ENCODE measurements around the gene TLDC2. TPM values are rescaled to one million over a fixed set of nuclear protein-coding genes. Genes with fewer than 3 reads are reported as not detected.
"Not testable (repeated sequence)": the region's sequence is repeated elsewhere in the genome, so short reads cannot be mapped to it uniquely, and the experiment has no call there.

The TLDC2 gene
- total and polyA plus RNA-seq, 2 experiments from 2014 or later: 0.24 to 0.32 TPM

DNA sequence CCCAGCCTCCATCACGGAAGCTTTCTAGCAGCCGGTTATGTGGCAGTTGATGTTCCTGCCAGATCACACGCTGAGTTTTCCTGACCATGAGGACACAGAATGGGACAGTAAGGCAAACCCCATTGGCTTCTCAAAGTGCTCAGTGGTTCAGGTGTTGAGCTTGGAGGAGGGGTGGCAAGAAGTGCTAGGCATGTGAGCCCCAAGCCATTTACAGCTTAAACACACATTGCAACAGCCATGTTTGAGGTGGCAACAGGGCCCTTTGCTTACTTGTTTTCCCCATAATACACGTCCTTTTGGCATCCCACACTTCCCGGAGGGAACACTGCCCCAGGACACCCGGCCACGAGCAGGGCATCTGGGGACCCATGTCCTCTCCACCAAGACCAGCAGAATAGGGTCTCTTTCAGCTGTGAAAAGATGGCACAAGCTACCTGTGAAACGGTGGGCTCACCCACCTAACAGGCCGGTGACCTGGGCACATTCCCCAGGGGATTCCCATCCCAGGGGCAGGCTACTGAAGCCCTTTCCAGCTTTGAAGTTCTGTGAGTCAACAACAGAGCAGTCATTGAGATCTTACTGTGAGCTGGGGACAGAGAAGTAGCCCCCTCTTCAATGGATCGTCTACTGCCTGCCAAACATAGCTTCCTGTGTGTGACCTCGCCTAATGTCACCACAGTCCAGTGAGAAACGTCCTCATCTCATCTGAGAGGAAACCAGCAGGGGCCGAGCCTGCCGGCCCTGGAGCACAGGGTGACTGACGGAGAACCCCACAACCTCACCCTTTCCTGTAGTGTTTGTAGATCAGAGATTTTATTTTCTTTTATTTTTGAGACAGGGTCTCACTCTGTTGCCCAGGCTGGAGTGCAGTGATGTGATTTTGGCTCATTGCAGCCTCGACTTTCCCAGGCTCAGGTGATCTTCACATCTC lies 4.0 kb upstream of the TLDC2 start:
- Histone ChIP-seq H2AFZ (no peak overlapping the region), H3K4me1 (ENCODE audit: insufficient read depth) (peaks cover 2% of the 10 kb centered on the region; the same call in 1 of the 2 replicates), H3K36me3 (ENCODE audit: low read depth) (no peaks in the 10 kb centered on the region), H3K9me3 (ENCODE audit: low read depth) (no peaks in the 10 kb centered on the region), H3K79me2 (ENCODE audit: insufficient read depth) (no peaks in the 10 kb centered on the region), H3K9me2 (ENCODE audit: insufficient read depth) (no peaks in the 10 kb centered on the region), H3K27ac (no peak overlapping the region), H3K4me2 (ENCODE audit: unreplicated experiment) (no peak overlapping the region), H3K9ac (no peak overlapping the region), H3F3A (ENCODE audit: insufficient read depth) (peaks cover 4% of the 10 kb centered on the region; the same call in 1 of the 2 replicates), H4K20me1 (ENCODE audit: insufficient read depth) (no peaks in the 10 kb centered on the region), H3K27me3 (replicated peaks; ENCODE audit: insufficient read depth) (no peaks in the 10 kb centered on the region), H3K4me3 (no peak overlapping the region)
- WGBS, 2 experiments (ENCODE audit: low coverage in 1 of 2, low lambda C conversion rate in 2 of 2, missing lambda C conversion rate in 2 of 2): 69 to 72% methylated on average over 16 of the region's 16 CpGs
- in situ Hi-C loops (cut with MboI): no loop called here
- no peak for TF ChIP-seq EZH2 (IDR thresholded peaks at IDR 0.05; ENCODE audit: insufficient read depth, poor library complexity, severe bottlenecking)
- no peak for TF ChIP-seq EZH2phosphoT487 (IDR thresholded peaks at IDR 0.05; ENCODE audit: insufficient read depth, low read depth)
- DNase-seq: no peak

DNA sequence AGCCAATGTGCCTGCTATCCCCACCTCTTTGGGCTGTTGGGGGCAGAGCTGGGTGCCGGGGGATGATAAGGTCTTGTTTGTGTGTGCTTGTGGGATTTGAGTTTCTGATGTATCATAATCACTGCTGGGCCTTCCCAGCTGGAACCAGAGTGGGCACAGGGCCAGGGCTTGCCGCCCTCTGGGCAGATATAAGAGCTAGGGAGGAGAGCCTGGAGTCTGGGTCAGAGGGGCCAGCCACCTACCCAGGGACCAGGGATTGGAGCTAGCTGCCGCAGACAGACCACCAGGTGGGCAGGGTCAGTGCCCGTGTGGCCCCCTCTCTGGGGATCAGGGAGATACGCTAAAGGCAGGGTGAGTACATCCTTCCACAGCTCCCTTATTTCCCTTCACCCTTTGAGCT lies 3.1 kb upstream of the TLDC2 start:
- H3K9me3 ChIP-seq (ENCODE audit: low read depth): no peaks in the 10 kb centered on the region
- no peaks in the 10 kb centered on the region for H3K79me2 ChIP-seq (ENCODE audit: insufficient read depth)
- WGBS, 2 experiments (ENCODE audit: low coverage in 1 of 2, low lambda C conversion rate in 2 of 2, missing lambda C conversion rate in 2 of 2): 56 to 71% methylated on average over 5 of the region's 5 CpGs
- no peak overlapping the region for H3K4me3 ChIP-seq
- H4K20me1 ChIP-seq (ENCODE audit: insufficient read depth): no peaks in the 10 kb centered on the region
- TF ChIP-seq EZH2phosphoT487 (IDR thresholded peaks at IDR 0.05; ENCODE audit: insufficient read depth, low read depth) (no peak), EZH2 (IDR thresholded peaks at IDR 0.05; ENCODE audit: insufficient read depth, poor library complexity, severe bottlenecking) (no peak)
- no peaks in the 10 kb centered on the region for H3K36me3 ChIP-seq (ENCODE audit: low read depth)
- in situ Hi-C loops (cut with MboI): no loop called here
- no peak for DNase-seq
- H3K9ac ChIP-seq: no peak overlapping the region
- H3K4me2 ChIP-seq (ENCODE audit: unreplicated experiment): no peak overlapping the region
- H3K27ac ChIP-seq: no peak overlapping the region
- H3F3A ChIP-seq (ENCODE audit: insufficient read depth): no peaks in the 10 kb centered on the region
- H3K4me1 ChIP-seq (ENCODE audit: insufficient read depth): no peaks in the 10 kb centered on the region
- H2AFZ ChIP-seq: no peak overlapping the region
- no peaks in the 10 kb centered on the region for H3K9me2 ChIP-seq (ENCODE audit: insufficient read depth)
- H3K27me3 ChIP-seq (replicated peaks; ENCODE audit: insufficient read depth): no peaks in the 10 kb centered on the region

DNA sequence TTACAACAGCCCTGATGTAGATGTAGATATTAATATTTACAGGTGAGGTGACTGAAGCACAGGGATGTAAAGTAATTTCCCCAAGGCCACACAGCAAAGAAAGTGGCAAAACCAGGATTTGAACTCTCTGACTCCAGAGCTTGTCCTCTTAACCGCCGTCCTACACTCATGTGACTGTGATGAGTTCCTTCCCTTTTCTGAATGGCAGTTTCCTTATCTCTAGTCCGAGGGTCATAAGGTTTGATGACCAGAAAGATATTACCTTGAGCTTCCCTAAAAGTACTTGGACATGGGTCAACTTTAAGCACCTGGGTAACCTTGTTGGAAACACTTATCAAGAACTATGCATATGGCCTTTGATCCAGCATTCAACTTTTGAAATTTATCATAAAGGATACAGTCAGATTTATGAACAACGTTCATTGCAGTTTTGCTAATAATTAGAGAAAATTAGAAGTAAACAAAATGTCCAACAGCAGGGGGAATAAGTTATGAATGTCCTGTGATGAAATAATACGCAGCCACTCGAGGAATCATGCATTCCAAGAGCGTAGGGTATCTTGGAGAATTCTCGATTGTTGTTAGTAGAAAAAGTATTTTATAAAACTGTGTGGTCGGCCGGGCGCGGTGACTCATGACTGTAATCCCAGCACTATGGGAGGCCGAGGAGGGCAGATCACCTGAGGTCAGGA lies 2.3 kb upstream of the TLDC2 start:
- Histone ChIP-seq H3K27me3 (replicated peaks; ENCODE audit: insufficient read depth) (no peaks in the 10 kb centered on the region), H3K36me3 (ENCODE audit: low read depth) (no peaks in the 10 kb centered on the region), H3K9me3 (ENCODE audit: low read depth) (no peaks in the 10 kb centered on the region), H3K27ac (no peak overlapping the region), H3K9me2 (ENCODE audit: insufficient read depth) (no peaks in the 10 kb centered on the region), H3K4me2 (ENCODE audit: unreplicated experiment) (no peak overlapping the region), H4K20me1 (ENCODE audit: insufficient read depth) (no peaks in the 10 kb centered on the region), H3K9ac (no peak overlapping the region), H3K4me3 (no peak overlapping the region), H3K4me1 (ENCODE audit: insufficient read depth) (no peaks in the 10 kb centered on the region), H3F3A (ENCODE audit: insufficient read depth) (no peaks in the 10 kb centered on the region), H3K79me2 (ENCODE audit: insufficient read depth) (no peaks in the 10 kb centered on the region), H2AFZ (no peak overlapping the region)
- WGBS, 2 experiments (ENCODE audit: low coverage in 1 of 2, low lambda C conversion rate in 2 of 2, missing lambda C conversion rate in 2 of 2): 81 to 87% methylated on average over 13 of the region's 13 CpGs
- in situ Hi-C loops (cut with MboI): no loop called here
- DNase-seq: no peak
- TF ChIP-seq EZH2phosphoT487 (IDR thresholded peaks at IDR 0.05; ENCODE audit: insufficient read depth, low read depth): no peak
- no peak for TF ChIP-seq EZH2 (IDR thresholded peaks at IDR 0.05; ENCODE audit: insufficient read depth, poor library complexity, severe bottlenecking)

DNA sequence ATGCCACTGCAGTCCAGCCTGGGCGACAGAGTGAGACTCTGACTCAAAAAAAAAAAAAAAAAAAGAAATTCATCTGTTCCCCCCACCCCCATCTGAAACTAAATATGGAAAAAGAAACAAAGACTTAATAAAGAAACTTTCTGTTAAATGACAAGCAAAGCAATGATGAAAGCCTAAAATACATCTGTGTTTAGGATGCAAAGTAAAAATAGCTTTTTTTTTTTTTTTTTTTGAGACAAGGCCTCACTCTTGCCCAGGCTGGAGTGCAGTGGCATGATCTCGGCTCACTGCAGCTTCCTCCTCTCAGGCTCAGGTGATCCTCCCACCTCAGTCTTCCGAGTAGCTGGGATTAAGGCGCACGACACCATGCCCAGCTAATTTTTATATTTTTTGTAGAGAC lies 845 bp upstream of the TLDC2 start:
- H3K9ac ChIP-seq; H3K4me2 ChIP-seq (ENCODE audit: unreplicated experiment); H3K36me3 ChIP-seq (ENCODE audit: low read depth); H3K4me3 ChIP-seq; H3K9me3 ChIP-seq (ENCODE audit: low read depth); H2AFZ ChIP-seq; H4K20me1 ChIP-seq (ENCODE audit: insufficient read depth); H3K9me2 ChIP-seq (ENCODE audit: insufficient read depth); in situ Hi-C loops (cut with MboI); H3K79me2 ChIP-seq (ENCODE audit: insufficient read depth); H3F3A ChIP-seq (ENCODE audit: insufficient read depth); H3K27ac ChIP-seq; DNase-seq; H3K4me1 ChIP-seq (ENCODE audit: insufficient read depth); H3K27me3 ChIP-seq (replicated peaks; ENCODE audit: insufficient read depth): not testable (repeated sequence)
- WGBS, 2 experiments (ENCODE audit: low coverage in 1 of 2, low lambda C conversion rate in 2 of 2, missing lambda C conversion rate in 2 of 2): 87 to 91% methylated on average over 5 of the region's 5 CpGs

Data from GM23248 (cell line).